ENCODE data around the gene ATP8B3. TPM values are rescaled to one million over a fixed set of nuclear protein-coding genes. Genes with fewer than 3 reads are reported as not detected.
A peak's percentile ranks its signal among the peaks of the same experiment; 100 is the strongest.

The ATP8B3 gene
- total and polyA plus RNA-seq, 9 of the 15 experiments (the other 6 are each of a cell fraction or from before 2014, with no cell fraction given) = 1.2 to 12.3 (median 3.8) TPM

DNA sequence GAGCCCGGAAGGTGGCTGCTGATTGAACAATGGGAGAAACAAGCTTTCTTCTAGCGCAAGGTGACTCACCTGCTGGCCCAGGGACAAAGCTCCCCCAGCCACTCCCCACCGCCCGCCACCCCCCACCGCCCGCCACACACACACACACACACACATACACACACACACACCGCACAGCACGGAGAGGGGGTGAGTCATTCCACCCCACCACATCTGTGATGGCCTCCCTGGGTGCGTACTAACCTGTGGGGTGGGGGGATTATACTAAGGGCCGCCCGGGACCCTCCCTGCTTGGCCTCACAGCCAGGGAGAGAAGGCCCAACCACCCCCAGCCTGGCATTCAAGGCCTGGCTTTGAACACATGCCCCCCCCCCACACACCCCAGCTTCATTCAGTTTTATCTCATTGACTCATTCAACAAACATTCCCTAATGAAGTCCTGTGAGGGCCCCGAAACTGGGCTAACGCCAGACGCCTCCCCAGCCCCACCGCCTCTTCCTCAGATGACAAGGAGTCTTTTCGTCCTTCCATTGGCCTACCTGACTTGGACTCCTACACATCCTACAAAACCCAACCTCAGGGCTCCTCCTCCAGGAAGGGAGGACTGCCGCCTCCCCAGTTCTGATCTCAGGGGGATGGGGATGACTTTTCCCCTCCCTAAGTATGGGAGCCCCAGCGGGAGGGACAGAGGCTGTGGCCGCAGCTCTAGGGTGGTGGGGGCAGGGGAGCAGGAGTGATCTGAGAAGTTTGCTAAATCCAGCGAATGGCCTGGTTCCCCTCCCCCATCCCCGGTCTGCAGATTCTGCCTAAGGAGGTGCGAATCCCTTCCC lies 64.6 kb downstream of the ATP8B3 start (continued):
- TF ChIP-seq, protein P1, sequence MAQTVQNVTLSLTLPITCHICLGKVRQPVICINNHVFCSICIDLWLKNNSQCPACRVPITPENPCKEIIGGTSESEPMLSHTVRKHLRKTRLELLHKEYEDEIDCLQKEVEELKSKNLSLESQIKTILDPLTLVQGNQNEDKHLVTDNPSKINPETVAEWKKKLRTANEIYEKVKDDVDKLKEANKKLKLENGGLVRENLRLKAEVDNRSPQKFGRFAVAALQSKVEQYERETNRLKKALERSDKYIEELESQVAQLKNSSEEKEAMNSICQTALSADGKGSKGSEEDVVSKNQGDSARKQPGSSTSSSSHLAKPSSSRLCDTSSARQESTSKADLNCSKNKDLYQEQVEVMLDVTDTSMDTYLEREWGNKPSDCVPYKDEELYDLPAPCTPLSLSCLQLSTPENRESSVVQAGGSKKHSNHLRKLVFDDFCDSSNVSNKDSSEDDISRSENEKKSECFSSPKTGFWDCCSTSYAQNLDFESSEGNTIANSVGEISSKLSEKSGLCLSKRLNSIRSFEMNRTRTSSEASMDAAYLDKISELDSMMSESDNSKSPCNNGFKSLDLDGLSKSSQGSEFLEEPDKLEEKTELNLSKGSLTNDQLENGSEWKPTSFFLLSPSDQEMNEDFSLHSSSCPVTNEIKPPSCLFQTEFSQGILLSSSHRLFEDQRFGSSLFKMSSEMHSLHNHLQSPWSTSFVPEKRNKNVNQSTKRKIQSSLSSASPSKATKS (CRISPR knock-in tag; IDR thresholded peaks at IDR 0.05) = no peak
- TF ChIP-seq TCF7L2 (IDR thresholded peaks at IDR 0.05; ENCODE audit: low read depth, low read length) = no peak
- no peak for TF ChIP-seq ZNF431 (CRISPR knock-in tag; IDR thresholded peaks at IDR 0.05)
- peak; percentile 56; the same call in 1 of the 2 replicates for TF ChIP-seq CHD2 (IDR thresholded peaks at IDR 0.05; ENCODE audit: low read depth, low read length)
- no peak for TF ChIP-seq COPS2 (conservative IDR thresholded peaks at IDR 0.05)
- TF ChIP-seq, protein P2, sequence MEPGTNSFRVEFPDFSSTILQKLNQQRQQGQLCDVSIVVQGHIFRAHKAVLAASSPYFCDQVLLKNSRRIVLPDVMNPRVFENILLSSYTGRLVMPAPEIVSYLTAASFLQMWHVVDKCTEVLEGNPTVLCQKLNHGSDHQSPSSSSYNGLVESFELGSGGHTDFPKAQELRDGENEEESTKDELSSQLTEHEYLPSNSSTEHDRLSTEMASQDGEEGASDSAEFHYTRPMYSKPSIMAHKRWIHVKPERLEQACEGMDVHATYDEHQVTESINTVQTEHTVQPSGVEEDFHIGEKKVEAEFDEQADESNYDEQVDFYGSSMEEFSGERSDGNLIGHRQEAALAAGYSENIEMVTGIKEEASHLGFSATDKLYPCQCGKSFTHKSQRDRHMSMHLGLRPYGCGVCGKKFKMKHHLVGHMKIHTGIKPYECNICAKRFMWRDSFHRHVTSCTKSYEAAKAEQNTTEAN (CRISPR knock-in tag; IDR thresholded peaks at IDR 0.05) = no peak
- peak; percentile 58 for TF ChIP-seq NEUROD1 (IDR thresholded peaks at IDR 0.05; ENCODE audit: borderline replicate concordance, low read depth, low read length, partially characterized antibody)
- TF ChIP-seq ZNF282 (CRISPR knock-in tag; IDR thresholded peaks at IDR 0.05) = no peak
- TF ChIP-seq, protein P3, sequence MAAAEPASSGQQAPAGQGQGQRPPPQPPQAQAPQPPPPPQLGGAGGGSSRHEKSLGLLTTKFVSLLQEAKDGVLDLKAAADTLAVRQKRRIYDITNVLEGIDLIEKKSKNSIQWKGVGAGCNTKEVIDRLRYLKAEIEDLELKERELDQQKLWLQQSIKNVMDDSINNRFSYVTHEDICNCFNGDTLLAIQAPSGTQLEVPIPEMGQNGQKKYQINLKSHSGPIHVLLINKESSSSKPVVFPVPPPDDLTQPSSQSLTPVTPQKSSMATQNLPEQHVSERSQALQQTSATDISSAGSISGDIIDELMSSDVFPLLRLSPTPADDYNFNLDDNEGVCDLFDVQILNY (CRISPR knock-in tag; IDR thresholded peaks at IDR 0.05) = no peak
- TF ChIP-seq MEF2A (IDR thresholded peaks at IDR 0.05; ENCODE audit: control insufficient read depth, low read depth, low read length) = no peak
- TF ChIP-seq, protein P4, sequence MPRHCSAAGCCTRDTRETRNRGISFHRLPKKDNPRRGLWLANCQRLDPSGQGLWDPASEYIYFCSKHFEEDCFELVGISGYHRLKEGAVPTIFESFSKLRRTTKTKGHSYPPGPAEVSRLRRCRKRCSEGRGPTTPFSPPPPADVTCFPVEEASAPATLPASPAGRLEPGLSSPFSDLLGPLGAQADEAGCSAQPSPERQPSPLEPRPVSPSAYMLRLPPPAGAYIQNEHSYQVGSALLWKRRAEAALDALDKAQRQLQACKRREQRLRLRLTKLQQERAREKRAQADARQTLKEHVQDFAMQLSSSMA (CRISPR knock-in tag; IDR thresholded peaks at IDR 0.05) = no peak
- TF ChIP-seq, protein P5, sequence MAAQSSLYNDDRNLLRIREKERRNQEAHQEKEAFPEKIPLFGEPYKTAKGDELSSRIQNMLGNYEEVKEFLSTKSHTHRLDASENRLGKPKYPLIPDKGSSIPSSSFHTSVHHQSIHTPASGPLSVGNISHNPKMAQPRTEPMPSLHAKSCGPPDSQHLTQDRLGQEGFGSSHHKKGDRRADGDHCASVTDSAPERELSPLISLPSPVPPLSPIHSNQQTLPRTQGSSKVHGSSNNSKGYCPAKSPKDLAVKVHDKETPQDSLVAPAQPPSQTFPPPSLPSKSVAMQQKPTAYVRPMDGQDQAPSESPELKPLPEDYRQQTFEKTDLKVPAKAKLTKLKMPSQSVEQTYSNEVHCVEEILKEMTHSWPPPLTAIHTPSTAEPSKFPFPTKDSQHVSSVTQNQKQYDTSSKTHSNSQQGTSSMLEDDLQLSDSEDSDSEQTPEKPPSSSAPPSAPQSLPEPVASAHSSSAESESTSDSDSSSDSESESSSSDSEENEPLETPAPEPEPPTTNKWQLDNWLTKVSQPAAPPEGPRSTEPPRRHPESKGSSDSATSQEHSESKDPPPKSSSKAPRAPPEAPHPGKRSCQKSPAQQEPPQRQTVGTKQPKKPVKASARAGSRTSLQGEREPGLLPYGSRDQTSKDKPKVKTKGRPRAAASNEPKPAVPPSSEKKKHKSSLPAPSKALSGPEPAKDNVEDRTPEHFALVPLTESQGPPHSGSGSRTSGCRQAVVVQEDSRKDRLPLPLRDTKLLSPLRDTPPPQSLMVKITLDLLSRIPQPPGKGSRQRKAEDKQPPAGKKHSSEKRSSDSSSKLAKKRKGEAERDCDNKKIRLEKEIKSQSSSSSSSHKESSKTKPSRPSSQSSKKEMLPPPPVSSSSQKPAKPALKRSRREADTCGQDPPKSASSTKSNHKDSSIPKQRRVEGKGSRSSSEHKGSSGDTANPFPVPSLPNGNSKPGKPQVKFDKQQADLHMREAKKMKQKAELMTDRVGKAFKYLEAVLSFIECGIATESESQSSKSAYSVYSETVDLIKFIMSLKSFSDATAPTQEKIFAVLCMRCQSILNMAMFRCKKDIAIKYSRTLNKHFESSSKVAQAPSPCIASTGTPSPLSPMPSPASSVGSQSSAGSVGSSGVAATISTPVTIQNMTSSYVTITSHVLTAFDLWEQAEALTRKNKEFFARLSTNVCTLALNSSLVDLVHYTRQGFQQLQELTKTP (IDR thresholded peaks at IDR 0.05; ENCODE audit: low read depth in 1 of 2, partially characterized antibody in 2 of 2) = peak in 1 of 2 experiments; percentile 61
- TF ChIP-seq POLR3G (IDR thresholded peaks at IDR 0.05; ENCODE audit: extremely low read depth, insufficient read length, insufficient replicate concordance) = no peak
- TF ChIP-seq GABPB1 (CRISPR knock-in tag; IDR thresholded peaks at IDR 0.05) = peak; percentile 13; the same call in 1 of the 2 replicates
- no peak for TF ChIP-seq NFXL1 (CRISPR knock-in tag; IDR thresholded peaks at IDR 0.05)
- no peak for TF ChIP-seq BRD4 (IDR thresholded peaks at IDR 0.05)
